COLO668 (cell line): ENCODE data around the gene RGS12.

Experiments used
- DNase-seq: peaks from one replicate; lab custom pipeline; 2025; ENCODE audit not compliant: unreplicated experiment; lab: John Stamatoyannopoulos, UW

The RGS12 gene

DNA sequence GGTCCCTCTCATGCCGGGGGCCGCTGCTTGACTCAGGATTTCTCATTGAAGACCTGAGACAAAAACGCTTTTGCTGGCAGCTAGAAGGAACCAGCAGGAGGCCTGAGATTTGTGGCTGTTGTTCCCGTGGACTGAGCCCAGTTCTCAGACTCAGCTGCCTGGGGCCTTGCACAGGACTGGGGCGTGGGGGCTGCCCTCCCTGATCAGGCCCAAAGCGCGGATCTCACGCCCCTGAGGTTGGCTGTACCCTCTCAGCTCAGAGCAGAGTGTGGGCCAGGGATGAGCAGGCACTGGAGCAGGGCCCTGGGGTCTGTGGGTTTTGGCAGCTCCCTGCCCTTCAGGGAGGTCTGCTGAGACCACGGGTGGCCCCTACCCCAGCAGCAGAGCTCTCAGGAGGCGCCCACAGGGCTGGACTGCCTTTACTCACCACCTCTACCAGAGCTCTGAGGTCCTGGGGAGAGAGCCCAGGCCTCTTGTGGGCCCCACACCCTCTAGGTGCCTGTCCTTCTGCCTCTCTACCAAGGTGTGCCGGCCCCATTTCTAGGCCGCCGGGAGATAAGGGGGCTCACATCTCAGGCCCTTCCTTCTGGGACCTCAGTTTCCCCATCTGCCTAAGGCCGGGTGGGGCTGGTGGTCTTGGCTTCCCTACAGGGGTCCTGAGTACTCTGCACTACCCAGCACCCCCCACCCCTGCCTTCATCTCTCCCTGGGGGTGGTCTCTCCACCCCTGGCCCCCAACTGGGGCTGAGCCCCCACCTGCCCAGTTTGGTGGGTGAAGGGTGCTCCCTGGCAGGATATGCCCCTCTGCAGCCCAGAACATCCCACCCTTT, 38.3 kb upstream of the RGS12 start:
- no peak for DNase-seq

DNA sequence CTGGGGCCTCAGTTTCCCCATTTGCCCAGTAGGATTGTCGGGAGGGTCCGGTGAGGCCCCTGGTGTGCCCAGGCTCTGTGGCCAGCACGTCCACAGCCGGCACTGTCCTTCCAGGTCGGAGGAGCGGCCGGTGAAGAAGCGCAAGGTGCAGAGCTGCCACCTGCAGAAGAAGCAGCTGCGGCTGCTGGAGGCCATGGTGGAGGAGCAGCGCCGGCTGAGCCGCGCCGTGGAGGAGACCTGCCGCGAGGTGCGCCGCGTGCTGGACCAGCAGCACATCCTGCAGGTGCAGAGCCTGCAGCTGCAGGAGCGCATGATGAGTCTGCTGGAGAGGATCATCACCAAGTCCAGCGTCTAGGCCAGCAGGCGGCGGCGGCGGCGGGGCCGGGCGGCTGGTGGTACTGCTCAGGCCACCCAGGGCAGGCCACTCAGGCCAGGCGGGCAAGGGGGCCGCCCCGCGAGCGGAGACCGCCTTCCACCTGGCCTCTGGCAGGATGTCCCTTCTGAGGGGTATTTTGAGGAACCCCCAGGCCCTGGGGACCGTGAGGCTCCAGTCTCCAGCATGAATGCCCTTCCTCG, 37.1 kb upstream of the RGS12 start:
- DNase-seq: no peak

DNA sequence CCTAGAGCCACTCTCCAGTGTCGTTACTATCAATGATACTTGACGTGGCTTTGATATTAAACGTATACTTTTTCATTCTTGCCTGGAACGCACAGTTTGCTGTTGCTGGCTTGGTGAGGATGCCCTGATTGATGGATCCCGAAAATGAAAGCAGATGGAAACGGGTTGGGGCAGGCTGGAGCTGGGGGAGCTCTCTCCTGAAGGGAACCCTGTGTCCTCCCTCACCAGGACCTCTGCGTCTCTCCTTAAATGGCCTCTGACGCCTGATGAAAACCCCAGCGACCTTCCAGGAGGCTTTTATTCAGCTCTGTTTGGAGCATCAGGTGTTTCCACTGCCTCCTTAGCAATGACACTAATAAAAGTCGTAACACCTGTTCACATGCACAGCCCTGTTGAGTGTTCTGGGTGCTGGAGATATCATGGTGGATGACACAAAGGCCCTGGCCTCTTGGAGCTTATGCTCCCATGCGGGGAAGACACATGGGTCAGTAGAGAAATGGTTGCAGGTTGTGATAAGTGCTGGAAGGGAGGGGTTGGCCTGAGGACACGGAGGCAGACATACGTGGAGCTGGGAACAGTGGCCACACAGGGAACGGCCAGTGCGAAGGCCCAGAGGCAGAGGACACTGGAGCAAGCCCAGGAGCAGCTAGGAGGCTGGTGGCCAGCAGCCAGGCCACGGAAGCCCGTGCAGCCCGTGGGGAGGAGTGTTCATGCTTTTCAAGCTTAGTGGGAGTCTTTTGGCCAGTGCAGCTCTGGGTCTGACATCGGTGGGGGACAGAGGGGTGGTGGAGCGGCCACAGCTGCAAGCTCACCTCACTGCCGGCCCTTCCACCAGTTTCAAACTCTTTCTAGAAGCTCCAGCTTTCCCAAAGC, 36.4 kb upstream of the RGS12 start:
- DNase-seq: no peak

DNA sequence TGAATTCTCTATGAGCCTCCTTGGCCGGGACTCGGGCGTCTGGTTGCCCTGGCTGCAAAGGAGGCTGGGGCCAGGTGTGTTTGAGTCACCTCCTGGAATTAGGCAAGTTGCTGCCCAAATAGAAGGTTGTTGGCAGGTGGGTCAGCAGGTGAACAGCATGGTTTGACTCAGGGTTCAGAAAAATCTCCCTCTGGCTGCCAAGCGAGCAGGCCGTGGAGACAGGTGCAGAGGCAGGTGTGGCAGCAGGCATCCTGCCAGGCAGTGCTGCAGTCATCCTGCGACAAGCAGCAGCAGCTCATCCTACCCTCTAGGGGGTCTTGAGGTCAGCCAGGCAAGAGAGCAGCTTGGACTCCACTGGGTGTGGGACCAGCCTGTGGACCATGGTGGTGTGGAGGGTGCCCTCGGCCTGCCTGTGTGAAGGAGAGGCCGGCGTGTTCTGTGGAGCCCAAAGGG, 35.7 kb upstream of the RGS12 start:
- DNase-seq: peak; percentile 88

DNA sequence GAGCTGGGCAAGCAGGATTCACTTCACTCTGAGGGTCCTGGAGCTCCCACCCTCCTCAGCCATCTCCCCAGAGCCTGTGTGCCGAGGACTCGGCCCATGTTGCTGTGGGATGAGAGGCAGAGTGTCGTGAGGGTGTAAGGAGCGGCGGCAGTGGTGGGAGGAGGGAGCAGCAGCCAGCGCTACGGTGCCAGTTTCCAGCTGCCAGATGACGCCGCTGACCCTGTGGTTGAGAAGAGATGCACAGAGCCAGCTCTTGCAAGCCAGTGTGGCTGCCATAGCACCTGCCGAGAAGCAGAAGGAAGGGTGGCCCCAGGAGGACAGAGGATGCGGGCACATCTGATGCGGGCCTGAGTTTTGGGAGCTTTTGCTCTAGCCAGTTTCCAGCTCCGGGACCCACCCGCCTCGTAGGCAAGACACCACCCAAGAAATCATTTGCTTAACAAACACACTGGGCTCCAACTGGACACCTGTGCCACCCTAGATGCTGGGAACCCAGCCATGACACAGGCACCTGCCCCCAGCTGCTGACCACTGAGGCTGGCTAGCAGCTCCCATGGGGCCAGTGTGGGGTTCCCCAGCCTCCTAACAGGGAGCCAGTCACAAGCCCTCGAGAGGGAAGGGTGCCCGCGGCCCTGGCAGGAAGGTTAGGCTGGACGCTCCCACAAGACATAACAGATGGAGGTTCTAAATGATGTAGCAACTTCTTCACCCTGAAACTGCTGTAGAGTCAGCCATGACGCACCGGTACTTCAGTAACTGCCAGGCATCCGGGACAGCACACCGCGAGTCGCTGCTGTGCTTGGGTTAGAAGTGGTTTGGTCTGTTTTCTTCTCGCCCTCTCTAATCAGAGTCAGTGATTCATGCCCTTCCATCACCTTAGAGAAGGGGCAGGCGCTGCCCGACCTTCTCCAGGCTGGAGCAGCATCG, 35.0 kb upstream of the RGS12 start:
- peak; percentile 51 for DNase-seq

DNA sequence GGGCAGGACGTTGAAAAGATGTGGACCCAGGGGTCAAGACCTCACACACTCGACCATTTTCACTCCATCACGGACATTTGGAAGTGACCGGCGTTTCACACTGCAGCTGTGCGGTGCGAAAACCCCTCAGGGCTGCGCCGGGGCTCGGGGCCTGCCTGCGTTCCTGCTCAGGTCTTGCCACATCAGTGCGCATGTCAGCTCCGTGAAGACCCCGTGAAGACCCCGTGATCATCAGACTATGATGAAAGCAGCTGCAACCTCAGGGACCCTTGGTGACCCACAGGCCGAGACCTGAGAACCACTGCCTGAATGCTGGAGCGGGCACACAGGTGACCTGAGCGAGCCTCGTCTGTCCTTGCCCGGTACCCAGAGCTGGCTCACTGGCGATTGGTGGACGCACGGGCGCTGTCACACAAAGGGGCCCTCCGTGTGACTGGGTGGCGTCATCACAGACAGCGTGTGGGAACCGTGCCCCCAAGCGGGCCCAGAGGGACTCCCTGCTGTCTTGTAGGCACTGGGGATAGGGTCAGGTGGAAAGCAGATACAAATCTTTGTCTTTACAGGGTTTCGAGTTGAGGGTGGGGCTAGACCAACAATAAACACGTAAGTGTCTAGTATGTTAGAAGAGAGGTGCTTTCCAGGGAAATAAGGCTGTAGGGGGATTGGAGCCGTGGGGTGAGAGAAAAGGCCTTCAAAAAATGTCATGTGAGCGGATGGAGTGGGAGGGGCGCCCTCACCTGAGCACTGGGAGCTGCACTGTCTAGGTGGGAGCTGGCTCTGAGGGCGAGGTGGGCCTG, 31.2 kb upstream of the RGS12 start:
- DNase-seq: no peak

DNA sequence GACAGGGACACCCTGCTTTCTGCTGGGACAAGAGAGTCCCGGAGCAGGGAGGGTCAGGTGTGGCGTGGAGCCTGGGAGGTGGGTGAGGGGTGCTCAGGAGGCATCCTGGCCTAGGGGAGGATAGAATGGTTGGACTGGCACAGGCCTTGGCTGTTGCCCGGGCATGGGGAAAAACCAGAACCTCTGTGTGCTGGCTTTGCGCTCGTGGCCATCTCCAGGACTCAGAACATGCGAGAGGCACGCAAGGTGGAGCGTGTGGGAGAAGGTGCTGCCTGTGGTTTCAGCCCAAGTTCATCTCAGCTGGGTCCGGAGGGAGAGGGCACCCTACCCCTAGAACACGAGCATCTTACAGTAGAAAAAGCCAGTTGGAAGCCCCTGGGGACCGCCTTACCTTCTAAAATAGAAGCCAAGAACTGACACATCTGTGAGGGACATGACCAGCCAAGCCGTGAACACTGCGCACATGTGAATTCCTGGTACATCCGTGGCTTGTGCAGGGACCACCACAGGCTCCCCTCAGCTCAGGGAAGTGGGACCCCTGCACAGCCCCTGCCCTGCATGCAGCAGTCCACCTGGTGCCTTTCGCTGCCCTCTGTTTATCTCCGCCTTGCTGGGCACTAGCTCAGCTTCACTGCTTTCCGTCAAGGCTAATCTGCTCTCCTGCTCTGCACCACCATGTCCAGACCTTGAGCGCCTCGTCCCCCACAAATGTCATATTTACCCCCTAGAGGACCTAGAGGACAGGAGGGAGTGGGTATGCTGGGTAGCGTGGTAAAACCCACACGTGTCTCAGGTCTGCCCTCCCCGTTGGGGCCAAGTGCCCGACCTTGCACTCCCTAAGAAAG, 30.4 kb upstream of the RGS12 start:
- no peak for DNase-seq

DNA sequence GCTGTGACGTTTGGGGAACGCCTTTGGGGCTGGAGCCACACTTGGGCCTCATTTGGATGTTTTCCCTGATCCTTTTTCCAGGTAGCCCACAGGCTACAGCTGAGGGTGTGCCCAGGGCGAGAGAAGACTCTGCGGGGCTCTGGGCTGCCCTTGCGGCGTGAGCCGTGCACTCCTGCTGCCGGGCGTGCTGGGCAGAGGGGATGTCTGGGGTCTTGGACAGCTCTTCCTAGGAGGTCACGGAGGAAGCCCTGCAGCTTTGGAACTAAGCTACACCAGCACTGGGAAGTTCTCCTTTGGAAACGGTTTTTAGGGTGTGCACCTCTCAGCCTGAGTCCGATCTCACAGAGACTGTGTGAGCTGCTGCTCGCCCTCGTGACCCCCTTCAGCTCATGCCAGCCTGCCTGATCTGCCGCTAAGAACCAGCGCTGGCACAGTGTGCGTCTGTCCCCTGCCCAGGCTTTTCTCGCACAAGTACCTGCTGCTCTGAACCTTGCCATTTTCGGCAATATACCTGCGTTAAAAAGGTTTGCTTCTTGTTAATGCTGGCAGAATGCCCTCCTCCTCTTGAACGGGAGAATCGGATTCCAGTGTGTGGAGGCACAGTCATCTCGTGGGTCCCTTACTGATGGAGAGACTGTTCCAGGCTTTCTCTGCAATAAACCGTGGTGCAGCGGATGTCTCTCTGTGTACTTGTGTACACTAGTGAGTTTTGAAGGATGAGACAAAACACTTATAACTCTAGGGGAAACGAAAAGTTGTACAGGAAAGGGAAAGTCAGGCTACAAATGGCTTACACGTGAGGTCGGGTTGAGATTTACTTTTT, 29.6 kb upstream of the RGS12 start:
- no peak for DNase-seq

DNA sequence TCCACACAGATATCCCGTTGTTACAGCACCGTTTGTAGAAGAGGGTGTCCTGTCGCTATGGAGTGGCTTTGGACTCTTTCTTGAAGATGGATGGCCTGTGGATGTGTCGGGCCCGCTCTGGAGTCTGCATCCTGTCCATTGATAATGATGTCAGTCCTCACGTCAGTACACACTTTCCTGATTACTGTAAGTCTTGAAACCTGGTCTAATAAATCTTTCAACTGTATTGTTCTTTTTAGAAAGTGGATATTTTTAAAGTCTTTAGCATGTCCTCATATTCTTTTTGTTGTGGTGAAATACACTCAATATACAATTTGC, 29.0 kb upstream of the RGS12 start:
- DNase-seq: no peak

DNA sequence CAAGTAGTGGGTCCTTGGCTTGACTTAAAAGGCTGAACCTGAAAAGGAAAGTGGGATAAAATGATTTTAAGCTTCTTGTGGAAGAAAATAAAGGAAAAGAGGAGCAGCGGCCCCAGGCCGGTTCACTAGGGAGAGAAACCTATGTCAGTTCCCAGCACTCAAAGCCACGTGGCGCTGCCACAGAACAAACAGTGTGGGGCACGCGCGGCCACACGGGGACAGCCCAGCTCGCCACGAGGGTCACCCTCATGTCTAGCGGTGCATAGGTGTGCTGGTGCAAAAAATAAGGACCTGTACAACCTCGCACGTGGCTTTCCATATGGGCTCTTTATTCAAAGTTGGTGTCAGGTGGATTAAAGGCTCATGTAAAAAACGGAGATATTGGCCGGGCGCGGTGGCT, 26.7 kb upstream of the RGS12 start:
- no peak for DNase-seq

DNA sequence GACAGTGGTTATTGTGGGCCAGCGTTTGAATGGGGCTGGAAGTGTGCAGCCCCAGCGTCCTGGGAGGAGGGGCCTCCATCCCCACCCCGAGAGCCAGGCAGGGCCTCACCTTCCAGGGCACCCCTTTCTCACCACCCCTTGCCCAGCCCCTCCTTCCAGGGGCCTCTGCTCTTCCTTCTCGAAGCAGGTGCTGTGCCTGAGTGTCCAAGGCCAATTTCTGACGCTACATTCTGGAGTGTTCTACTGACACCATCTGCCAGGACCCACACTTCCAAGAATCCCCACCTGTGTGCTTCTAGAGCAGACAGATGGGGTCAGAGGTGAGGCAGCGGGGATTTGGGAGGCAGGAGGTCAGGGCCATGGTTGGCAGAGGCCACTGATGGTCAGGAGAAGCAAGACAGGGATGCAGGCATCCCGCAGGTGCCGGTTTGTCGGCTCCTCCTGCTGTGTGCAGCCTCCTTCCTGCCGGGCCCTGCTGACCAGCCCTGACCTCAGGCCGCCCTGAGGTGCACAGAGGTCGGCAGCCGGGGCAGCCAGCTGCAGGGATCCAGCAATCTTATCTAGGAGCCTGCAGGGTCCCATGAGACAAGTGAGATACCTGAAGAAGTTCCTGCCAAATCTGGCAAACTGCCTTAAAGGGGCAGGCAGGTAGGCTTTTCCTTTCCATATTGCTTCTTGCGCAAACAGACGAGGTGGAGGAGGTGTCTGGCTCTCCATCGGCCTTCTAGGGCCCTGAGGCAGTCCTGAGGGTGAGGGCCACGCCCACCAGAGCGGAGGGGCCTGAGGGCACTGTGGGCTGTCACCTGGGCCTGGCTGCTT, 25.0 kb upstream of the RGS12 start:
- DNase-seq: peak; percentile 16

DNA sequence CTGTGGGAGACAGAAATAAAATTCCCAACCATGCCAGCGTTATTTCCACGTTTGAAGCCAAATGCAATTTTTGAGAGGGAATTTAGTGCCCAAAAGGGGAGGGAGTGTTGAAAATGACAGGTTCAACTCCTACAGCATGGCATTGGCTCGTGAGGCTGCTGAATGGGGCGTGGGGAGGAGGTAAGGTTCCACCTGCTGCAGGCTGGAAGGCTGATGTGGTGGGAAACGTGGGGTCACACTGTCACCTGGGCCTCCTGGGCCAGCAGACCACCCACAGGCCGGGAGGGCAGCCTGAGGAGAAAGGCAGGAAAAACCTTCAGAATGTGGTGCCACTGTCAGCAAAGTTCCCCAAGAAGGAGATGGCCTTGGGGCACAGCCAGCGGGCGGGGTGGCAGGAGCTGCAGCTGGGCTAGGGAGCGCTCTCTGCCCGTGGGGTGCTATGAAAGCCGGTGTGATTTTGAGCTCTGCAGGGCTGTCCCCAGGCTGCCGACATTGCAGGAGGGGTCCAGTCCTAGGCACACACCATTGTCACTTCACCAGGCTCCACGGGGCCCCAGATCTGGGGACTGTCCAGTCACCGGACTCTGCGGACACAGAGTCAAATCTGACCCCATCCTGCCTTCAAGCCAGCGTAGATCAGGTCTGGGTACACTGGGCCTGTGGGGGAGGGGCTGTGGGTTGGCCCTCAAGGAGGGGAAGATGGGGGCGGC, 24.3 kb upstream of the RGS12 start:
- DNase-seq: no peak

DNA sequence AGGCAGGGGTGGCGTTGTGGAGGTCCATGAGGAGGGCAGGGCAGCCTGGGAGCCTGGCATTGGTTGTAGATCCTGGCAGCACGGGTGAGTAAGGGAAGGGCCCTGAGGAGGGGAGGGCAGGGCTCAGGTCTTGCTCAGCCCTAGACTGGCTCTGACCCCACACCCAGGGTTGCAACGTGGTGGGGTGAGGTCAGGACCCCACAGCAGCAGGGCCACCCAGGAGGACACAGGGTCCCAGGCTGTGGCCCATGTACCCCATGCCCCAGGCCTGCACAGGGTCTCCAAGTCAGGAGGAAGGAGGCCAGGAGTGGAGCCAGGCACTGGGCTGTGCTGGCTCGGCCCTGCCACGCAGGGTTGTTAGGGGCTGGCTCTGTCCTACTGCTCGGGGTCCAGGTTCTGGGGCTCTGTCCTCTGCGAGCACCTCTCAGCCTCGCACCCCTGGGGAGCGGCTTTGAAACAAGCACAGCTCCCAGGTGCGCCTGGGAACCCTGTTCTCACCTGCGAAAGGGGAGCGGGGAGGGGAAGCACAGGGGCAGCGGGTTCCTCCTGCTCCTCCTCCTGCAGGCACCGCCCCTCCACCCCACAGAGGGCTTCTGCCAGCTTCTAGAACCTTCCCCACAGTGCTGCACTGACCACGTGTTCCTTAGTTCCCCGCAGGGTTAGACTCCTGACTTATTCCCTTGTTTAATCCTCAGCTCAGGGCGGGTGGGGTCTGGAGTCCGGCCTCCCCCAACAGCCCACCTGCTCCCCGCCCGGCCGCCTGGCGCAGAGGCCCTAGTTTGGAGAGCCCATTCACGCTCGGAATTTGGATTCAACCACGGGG, 23.5 kb upstream of the RGS12 start:
- no peak for DNase-seq

DNA sequence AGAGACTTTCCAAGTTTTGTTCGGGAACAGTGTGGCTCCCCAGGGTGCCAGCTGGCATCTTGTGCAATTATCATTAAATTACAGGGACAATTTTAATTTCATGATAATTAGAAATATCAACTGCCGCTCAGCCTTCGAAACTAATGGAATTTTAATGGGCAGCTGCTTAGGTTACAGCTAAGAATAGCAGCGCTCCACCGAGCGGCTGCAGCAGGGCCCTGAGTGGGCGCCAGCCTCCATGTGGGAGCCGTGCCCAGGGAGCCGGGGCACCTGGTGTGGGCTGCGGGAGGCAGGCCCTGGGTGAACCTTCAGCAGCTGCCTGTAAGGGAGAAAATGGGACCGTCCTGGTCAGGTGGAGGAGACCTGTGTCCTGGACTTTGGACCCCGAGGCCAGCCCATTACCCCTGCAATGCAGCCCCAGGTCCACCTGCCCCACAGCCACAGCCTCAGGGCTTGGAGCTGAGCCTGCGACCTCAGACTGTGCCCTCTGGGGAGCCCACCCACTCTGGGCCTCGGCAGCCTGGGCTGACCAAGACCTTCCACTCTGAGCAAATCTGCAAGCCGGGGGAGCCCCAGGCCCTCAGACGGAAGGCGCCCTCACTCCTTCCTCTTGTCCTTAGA, 22.7 kb upstream of the RGS12 start:
- peak; percentile 42 for DNase-seq

DNA sequence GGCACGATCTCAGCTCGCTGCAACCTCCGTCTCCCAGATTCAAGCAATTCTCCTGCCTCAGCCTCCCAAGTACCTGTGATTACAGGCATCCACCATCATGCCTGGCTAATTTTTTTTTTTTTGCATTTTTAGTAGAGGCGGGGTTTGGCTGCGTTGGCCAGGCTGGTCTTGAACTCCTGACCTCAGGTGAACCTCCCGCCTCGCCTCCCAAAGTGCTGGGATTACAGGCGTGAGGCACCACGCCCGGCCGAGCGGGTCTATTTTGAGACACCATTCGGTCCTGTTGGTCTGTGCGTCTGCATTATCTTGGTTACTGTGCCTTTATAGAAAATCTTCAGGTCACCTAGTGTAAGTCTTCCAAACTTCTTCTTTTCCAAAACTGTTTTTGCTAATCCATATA, 21.7 kb upstream of the RGS12 start:
- DNase-seq: no peak

DNA sequence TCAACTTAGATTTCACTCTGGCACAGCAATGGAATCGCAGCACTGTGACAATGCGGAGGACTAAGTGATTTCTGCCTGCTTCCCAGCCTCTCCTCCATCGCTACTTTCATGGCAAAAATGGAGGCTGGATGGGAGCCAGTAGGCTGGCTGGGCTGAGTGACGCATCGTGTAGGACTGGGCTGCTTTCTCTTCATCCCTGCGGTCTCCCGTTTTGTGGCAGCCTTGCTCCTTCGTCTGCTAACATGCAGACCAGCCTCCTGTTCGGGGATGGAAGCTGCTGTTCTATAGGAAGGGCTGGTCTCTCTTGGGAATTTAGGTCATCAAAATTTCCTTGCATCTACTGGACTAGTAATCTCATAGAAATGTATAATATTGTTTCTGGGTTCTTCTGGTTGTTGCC, 15.8 kb upstream of the RGS12 start:
- no peak for DNase-seq
